ENCODE results near the gene LETMD1.
"Not testable (repeated sequence)": the region's sequence is repeated elsewhere in the genome, so short reads cannot be mapped to it uniquely, and the experiment has no call there.

LETMD1 gene

DNA sequence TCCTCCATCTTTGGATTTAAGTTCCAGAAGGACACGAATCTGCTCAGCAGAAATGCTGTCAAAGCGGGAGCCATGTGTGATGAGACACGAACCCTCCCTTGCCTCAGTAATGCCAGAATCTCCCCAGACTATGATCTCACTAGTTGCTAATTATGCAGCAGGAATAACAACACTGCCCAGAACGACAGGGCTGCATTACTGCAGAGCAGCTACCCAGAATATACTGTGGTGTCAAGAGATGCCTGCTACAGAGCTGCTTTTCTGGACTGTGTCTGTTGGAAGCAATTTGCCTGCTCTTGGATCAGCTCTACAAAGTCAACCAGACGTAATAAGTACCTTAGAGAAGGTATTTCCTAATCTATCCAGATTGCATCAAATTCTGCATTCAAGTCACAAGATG, 29.8 kb downstream of the LETMD1 start:
- no peak for DNase-seq (ENCODE audit: low read depth)

GRCh38 chr12:51078346-51078745, 30.2 kb downstream of the LETMD1 start:
- DNase-seq (ENCODE audit: low read depth): not testable (repeated sequence)

- not testable (repeated sequence) for DNase-seq (ENCODE audit: low read depth)
Measured at GRCh38 chr12:51078866-51079265, 30.7 kb downstream of the LETMD1 start.

GRCh38 chr12:51080136-51080535, 32.0 kb downstream of the LETMD1 start:
- no peak for DNase-seq (ENCODE audit: low read depth)

- no peak for DNase-seq (ENCODE audit: low read depth)
Measured at GRCh38 chr12:51081421-51081820, 33.3 kb downstream of the LETMD1 start.

- no peak for DNase-seq (ENCODE audit: low read depth)
Measured at GRCh38 chr12:51082561-51083125, 34.5 kb downstream of the LETMD1 start.

GRCh38 chr12:51083126-51083833, 35.2 kb downstream of the LETMD1 start, which contains the start of gene CSRNP2:
CSRNP2 (minus strand) TSS chr12:51083596; CDS start chr12:51076561, 7,035 bp downstream.
- DNase-seq (ENCODE audit: low read depth): peak; percentile 87

- no peak for DNase-seq (ENCODE audit: low read depth)
Measured at GRCh38 chr12:51085757-51086156, 37.6 kb downstream of the LETMD1 start.

DNA sequence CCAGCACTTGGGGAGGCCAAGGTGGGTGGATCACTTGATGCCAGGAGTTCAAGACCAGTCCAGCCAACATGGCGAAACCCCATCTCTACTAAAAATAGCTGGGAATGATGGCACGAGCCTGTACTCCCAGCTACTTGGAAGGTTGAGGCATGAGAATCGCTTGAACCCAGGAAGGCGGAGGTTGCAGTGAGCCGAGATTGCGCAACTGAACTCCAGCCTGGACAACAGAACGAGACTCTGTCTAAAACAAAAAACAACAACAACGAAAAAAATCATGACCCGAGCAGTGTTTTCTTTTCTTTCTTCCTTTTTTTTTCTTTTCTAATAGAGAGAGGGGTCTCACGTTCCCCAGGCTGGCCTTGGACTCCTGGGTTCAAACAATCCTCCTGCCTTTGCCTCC, 38.8 kb downstream of the LETMD1 start:
- no peak for DNase-seq (ENCODE audit: low read depth)

DNA sequence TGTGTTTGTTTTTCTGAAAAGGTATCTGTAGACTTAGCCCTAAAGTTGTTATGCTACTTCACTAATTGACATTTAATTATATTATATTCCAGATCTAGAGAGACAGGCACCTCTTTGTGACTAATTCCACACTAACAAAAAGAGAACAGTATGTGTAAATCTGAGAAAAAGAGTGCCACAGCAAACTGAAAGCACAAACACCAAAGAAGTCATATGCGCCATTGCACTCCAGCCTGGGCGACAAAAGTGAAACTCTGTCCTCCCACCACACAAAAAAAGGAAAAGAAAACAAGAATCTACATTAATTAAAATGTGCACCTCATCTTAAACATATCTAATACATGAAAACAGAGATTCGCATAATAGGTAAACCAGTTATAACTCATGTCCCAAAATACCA, 39.7 kb downstream of the LETMD1 start:
- DNase-seq (ENCODE audit: low read depth): no peak

DNA sequence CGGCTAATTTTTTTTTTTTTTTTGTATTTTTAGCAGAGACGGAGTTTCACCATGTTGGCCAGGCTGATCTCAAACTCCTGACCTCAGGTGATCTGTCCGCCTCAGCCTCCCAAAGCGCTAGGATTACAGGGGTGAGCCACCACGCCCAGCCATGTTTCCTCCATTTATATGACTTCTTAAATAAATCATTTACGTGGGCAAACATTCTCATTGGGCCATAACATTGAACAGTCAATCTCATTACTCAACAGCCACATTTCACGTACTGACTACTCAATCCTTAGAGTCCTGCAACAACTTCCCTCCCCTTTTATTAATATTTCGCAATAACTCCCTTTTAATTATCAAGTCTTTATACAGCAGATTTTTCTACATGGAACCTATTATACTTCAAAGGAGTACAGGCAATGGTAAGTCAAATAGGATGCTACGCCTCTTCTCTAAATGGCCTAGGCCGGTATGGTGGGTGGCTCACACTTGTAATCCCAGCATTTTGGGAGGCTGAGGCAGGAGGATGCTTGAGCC, 42.6 kb downstream of the LETMD1 start:
- no peak for DNase-seq (ENCODE audit: low read depth)

DNA sequence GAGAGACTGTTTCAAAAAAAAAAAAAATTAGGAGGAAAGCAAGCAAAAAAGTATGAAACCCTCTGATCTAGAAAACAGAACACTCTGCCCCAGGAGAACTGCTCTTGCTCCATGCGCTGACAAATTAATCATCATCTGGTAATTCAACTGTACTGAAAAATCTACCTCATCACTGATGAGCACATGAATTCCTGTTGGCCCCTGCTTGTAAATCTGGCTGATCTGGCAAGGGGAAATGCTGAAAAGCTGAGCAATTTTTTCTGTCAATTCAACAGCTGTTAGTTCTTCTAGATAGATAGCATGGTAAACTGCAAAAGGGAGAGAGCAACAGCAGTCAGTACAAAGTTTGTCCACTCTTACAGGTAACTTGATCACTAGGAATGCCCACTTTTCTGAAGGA, 50.5 kb downstream of the LETMD1 start:
- DNase-seq (ENCODE audit: low read depth): no peak

DNA sequence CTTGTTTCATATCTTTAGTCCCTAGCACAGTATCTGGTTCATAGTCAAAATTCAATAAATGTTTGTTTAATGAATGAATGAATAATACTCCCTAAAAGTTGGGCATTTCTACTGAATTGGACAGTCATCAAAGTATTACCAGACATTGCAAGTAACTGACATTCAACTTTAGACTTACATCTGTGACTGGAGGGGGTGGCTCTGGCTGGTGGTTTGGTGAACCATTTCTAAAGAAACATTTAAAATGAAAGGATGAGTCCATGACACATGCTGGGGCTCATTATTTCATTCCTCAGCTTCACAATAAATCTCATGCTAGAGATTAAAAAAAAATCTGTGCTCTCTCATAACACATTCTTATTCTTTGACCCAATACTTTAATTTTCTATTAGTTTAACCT, 55.9 kb downstream of the LETMD1 start:
- no peak for DNase-seq (ENCODE audit: low read depth)

DNA sequence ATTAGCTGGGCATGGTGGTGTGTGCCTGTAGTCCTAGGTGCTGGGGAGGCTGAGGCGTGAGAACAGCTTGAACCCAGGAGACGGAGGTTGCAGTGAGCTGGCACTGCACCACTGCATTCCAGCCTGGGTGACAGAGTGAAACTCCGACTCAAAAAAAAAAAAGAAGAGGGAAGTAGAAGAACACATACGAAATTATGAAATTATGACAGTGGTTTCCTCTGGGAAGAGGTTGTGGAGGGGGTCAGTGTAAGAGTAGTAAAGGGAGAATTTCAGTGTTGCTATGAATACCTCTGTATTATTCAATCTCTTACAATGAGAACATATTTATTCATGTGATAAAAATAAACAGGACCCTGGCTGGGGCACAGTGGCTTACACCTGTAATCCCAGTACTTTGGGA, 60.0 kb downstream of the LETMD1 start:
- no peak for DNase-seq (ENCODE audit: low read depth)
